Measurements from ENCODE around the gene MTARC1.

GRCh38 chr1:220772846-220773245, 13.9 kb upstream of the MTARC1 start:
- TF ChIP-seq POLR2AphosphoS5 (IDR thresholded peaks at IDR 0.05; ENCODE audit: low read depth, low read length) (no peak), SIN3A (IDR thresholded peaks at IDR 0.05; ENCODE audit: borderline replicate concordance, insufficient read depth, low read length) (no peak), TAF1 (IDR thresholded peaks at IDR 0.05; ENCODE audit: borderline replicate concordance, insufficient read depth, low read length) (no peak), FOXP2 (optimal IDR thresholded peaks at IDR 0.05; ENCODE audit: borderline replicate concordance, extremely low read depth, extremely low read length, insufficient read depth) (no peak)
- TF ChIP-seq, protein P1, sequence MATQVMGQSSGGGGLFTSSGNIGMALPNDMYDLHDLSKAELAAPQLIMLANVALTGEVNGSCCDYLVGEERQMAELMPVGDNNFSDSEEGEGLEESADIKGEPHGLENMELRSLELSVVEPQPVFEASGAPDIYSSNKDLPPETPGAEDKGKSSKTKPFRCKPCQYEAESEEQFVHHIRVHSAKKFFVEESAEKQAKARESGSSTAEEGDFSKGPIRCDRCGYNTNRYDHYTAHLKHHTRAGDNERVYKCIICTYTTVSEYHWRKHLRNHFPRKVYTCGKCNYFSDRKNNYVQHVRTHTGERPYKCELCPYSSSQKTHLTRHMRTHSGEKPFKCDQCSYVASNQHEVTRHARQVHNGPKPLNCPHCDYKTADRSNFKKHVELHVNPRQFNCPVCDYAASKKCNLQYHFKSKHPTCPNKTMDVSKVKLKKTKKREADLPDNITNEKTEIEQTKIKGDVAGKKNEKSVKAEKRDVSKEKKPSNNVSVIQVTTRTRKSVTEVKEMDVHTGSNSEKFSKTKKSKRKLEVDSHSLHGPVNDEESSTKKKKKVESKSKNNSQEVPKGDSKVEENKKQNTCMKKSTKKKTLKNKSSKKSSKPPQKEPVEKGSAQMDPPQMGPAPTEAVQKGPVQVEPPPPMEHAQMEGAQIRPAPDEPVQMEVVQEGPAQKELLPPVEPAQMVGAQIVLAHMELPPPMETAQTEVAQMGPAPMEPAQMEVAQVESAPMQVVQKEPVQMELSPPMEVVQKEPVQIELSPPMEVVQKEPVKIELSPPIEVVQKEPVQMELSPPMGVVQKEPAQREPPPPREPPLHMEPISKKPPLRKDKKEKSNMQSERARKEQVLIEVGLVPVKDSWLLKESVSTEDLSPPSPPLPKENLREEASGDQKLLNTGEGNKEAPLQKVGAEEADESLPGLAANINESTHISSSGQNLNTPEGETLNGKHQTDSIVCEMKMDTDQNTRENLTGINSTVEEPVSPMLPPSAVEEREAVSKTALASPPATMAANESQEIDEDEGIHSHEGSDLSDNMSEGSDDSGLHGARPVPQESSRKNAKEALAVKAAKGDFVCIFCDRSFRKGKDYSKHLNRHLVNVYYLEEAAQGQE (IDR thresholded peaks at IDR 0.05; ENCODE audit: insufficient read depth in 1 of 2, low read depth in 2 of 2, low read length in 2 of 2): no peak
